Upper lobe of left lung (tissue), 6 donors: Measurements from ENCODE around the gene UPK1A. TPM values are rescaled to one million over a fixed set of nuclear protein-coding genes. Genes with fewer than 3 reads are reported as not detected.

ENCODE experiments used
- ATAC-seq, 2 donors: fragments of 200-7000 bp; cut with Tn5 transposase; one replicate each; pipeline ENCODE4 v1.9.1; 2022; ENCODE audit warnings: mild to moderate bottlenecking in 2 of 2, moderate library complexity in 2 of 2; ENCODE audit not compliant: low FRiP score in 2 of 2
- DNase-seq, 2 donors: peaks; one replicate each; pipeline ENCODE4 v3.0.0-alpha.2; 2019 to 2020
- H3K27ac ChIP-seq, 4 donors: fragments of 200-600 bp; sonication (generic); one replicate each; pipeline ENCODE4 v1.5.1; 2016 to 2019
- H3K27me3 ChIP-seq, 4 donors: fragments of 200-600 bp; sonication (generic); one replicate each; pipeline ENCODE4 v1.5.1; 2017 to 2019
- H3K36me3 ChIP-seq, 4 donors: fragments of 200-600 bp; sonication (generic); one replicate each; pipeline ENCODE4 v1.5.1; 2016 to 2019
- H3K4me1 ChIP-seq, 4 donors: fragments of 200-600 bp; sonication (generic); one replicate each; pipeline ENCODE4 v1.5.1; 2018 to 2019
- H3K4me3 ChIP-seq, 4 donors: fragments of 200-600 bp; sonication (generic); one replicate each; pipeline ENCODE4 v1.5.1; 2017 to 2019; ENCODE audit warnings: mild to moderate bottlenecking in 2 of 4, moderate library complexity in 1 of 4
- H3K9me3 ChIP-seq, 4 donors: fragments of 200-600 bp; sonication (generic); one replicate each; pipeline ENCODE4 v1.5.1; 2018 to 2019
- EP300 ChIP-seq, 4 donors: sonication (generic); formaldehyde crosslinking; IDR thresholded peaks; one replicate each; pipeline ENCODE4 v1.5.1; 2017; ENCODE audit warnings: antibody characterized with exemption in 4 of 4, control low read depth in 2 of 4
- POLR2A ChIP-seq, 4 donors: fragments of 450-650 bp; IDR thresholded peaks; one replicate each; pipeline ENCODE4 v1.5.1; 2016 to 2017; ENCODE audit warnings: antibody characterized with exemption in 4 of 4, mild to moderate bottlenecking in 2 of 4
- POLR2AphosphoS5 ChIP-seq, 2 donors: sonication (generic); formaldehyde crosslinking; IDR thresholded peaks; one replicate each; pipeline ENCODE4 v1.5.1; 2017; ENCODE audit warnings: antibody characterized with exemption in 2 of 2
- WGBS, 2 donors: methylation state at CpG; one replicate each; pipeline ENCODE4 v1.1.5; 2017 to 2018; 5-methylcytosine and 5-hydroxymethylcytosine counted together
- total RNA-seq, 6 donors: library from RNA; depleted of rRNA in 4 of 6; stranded (reverse); fragments of >200 nt in 4 of 6; gene quantifications; one replicate each; pipeline versions ENCODE4 v1.1.0 to v1.2.1, GENCODE V29; 2016 to 2021
- TF ChIP-seq, protein P1 (sequence below), 6 experiments: fragments of 450-650 bp in 4 of 6; fragments of 200-600 bp in 2 of 6; sonication (generic) in 2 of 6; IDR thresholded peaks; one replicate each; pipeline ENCODE4 v1.5.1; 2016 to 2019; ENCODE audit warnings: antibody characterized with exemption in 6 of 6
- donor health status: DM: no; HTN: no; CAD: no; lungs with moderate emphysema.
- donor health status: DM: no; HTN: yes; CAD: no; lungs with severe emphysema.

Gene UPK1A
- total RNA-seq, 6 donors from 2014 or later = not detected

DNA sequence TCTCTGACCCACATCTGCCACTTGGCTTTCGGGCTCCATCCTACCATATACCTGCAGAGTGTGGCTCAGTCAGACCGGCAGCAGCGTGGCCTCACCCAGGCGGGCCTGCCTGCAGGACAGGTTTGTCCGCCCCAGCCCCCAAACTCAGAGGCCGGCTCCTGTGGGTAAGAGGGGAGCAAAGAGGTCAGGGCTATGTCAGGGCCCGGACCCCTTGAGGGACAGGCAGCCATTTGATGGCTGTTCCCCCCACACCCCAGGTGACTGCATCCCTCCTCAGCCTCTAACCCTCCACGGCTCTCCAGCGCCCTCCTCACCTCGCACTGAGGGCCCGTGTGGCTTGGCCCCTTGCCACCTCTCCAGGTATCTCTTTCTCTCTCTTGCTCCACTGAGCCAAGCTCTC is 25.7 kb downstream of the UPK1A start:
- Histone ChIP-seq H3K4me1 (no peaks in the 10 kb centered on the region), H3K4me3 (no peak overlapping the region), H3K27me3 (no peaks in the 10 kb centered on the region), H3K36me3 (no peaks in the 10 kb centered on the region), H3K9me3 (no peaks in the 10 kb centered on the region), H3K27ac (no peak overlapping the region)
- WGBS, 2 donors = 66 to 73% methylated on average over 9 to 11 of the region's 11 CpGs
- ATAC-seq (no peak), DNase-seq (peak in 1 of 2 donors; percentile 59)
- TF ChIP-seq EP300 (IDR thresholded peaks at IDR 0.05) (no peak), POLR2A (IDR thresholded peaks at IDR 0.05) (no peak), POLR2AphosphoS5 (IDR thresholded peaks at IDR 0.05) (no peak)
- TF ChIP-seq, protein P1, sequence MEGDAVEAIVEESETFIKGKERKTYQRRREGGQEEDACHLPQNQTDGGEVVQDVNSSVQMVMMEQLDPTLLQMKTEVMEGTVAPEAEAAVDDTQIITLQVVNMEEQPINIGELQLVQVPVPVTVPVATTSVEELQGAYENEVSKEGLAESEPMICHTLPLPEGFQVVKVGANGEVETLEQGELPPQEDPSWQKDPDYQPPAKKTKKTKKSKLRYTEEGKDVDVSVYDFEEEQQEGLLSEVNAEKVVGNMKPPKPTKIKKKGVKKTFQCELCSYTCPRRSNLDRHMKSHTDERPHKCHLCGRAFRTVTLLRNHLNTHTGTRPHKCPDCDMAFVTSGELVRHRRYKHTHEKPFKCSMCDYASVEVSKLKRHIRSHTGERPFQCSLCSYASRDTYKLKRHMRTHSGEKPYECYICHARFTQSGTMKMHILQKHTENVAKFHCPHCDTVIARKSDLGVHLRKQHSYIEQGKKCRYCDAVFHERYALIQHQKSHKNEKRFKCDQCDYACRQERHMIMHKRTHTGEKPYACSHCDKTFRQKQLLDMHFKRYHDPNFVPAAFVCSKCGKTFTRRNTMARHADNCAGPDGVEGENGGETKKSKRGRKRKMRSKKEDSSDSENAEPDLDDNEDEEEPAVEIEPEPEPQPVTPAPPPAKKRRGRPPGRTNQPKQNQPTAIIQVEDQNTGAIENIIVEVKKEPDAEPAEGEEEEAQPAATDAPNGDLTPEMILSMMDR (IDR thresholded peaks at IDR 0.05) = no peak

DNA sequence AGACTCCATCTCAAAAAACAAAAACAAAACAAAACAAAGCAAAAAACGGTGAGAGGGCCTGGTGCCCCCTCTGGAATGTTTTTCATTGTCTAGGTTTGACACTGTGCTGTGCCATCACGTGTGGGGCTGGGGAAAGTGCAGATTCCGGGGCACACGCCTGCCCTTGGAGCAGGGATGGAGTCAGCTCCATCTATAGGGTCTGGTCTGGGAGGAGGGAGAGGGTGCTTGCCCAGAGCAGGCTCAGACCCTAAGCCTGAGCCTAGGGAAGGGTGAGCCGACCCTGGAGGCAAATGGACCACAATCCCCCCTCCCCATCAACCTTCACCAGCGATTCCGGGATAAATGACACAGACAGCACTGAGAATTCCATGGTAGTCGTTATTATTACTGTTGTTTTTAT is 27.1 kb downstream of the UPK1A start:
- TF ChIP-seq POLR2AphosphoS5 (IDR thresholded peaks at IDR 0.05) = no peak
- no peak for TF ChIP-seq POLR2A (IDR thresholded peaks at IDR 0.05)
- TF ChIP-seq, protein P1 (IDR thresholded peaks at IDR 0.05) = no peak
- no peak for TF ChIP-seq EP300 (IDR thresholded peaks at IDR 0.05)

DNA sequence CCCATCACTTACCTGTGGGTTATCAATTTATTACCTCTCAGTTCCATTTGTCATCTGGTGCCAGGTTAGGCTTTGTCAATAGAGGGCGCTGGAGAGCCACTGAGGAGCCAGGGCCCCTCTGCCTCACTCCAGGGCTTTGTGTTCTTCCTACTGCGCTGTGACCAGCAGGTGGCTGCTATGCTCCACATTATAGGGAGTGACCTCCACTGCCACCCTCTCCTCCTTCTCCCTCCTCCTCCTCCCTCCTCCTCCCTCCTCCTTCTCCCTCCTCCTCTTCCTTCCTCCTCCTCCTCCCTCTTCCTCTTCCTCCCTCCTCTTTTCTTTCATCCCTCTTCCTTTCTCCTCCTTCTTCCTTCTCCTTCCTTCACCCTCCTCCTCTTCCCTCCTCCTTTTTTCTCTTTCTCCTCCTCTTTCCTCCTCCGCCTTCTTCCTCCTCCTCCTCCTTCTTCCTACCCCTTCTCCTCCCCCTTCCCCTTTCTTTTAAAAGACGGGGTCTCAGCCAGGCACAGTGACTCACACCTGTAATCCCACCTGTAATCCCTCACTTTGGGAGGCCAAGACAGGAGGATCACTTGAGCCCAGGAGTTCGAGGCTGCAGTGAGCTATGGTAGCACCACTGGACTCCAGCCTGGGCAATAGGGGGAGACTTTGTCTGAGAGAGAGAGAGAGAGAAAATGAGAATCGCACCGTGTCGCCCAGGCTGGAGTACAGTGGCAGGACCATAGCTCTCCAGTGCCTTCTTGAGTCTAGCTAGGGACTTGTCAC is 27.7 kb downstream of the UPK1A start:
- no peaks in the 10 kb centered on the region for H3K36me3 ChIP-seq
- peak; percentile 99 for ATAC-seq
- WGBS, 2 donors = 27 to 28% methylated on average over 8 of the region's 8 CpGs
- peak in 1 of 2 donors; percentile 90 for DNase-seq
- no peaks in the 10 kb centered on the region for H3K9me3 ChIP-seq
- H3K27me3 ChIP-seq = no peaks in the 10 kb centered on the region
- H3K4me1 ChIP-seq = no peaks in the 10 kb centered on the region
- no peak overlapping the region for H3K4me3 ChIP-seq
- no peak for TF ChIP-seq POLR2AphosphoS5 (IDR thresholded peaks at IDR 0.05)
- no peak for TF ChIP-seq EP300 (IDR thresholded peaks at IDR 0.05)
- TF ChIP-seq POLR2A (IDR thresholded peaks at IDR 0.05) = no peak
- TF ChIP-seq, protein P1 (IDR thresholded peaks at IDR 0.05) = peak; percentile 91 to 98 (median 96)
- H3K27ac ChIP-seq = no peak overlapping the region

More for the DNA sequence above, 27.1 kb downstream of the UPK1A start:
- no peaks in the 10 kb centered on the region for H3K27me3 ChIP-seq
- H3K4me1 ChIP-seq = no peaks in the 10 kb centered on the region
- WGBS, 2 donors = 8 to 19% methylated on average over 7 to 8 of the region's 8 CpGs
- H3K4me3 ChIP-seq = no peak overlapping the region
- no peak for DNase-seq
- H3K9me3 ChIP-seq = no peaks in the 10 kb centered on the region
- peak in 1 of 2 donors; percentile 16 for ATAC-seq
- no peaks in the 10 kb centered on the region for H3K36me3 ChIP-seq
- H3K27ac ChIP-seq = no peak overlapping the region

DNA sequence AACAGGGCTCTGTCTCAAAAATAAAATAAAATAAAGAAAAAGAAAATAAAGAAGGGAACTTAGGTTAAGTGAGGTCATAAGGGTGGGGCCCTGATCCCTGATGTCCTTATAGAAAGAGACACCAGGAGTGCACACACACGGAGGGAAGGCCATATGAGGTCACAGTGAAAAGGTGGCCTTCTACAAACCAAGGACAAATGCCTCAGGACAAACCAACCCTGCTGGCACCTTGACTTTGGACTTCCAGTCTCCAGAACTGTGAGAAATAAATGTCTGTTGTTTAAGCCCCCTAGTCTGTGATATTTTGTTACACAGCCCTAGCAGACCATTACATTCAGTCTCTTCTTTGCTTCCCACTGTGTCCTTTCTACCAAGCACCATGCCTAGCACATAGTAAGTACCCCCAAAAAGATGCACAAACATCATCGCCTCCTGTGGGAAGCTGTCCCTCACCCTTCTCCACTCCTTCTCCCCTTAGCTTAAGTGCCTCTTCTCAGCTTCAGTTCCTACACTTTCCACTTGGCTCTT is 29.6 kb downstream of the UPK1A start:
- Histone ChIP-seq H3K9me3 (no peaks in the 10 kb centered on the region), H3K27ac (no peak overlapping the region), H3K4me3 (no peak overlapping the region), H3K4me1 (no peaks in the 10 kb centered on the region), H3K36me3 (no peaks in the 10 kb centered on the region), H3K27me3 (no peaks in the 10 kb centered on the region)
- DNase-seq = no peak
- no peak for ATAC-seq
- WGBS, 2 donors = 70 to 79% methylated on average over 2 of the region's 2 CpGs
- TF ChIP-seq POLR2AphosphoS5 (IDR thresholded peaks at IDR 0.05) (no peak), EP300 (IDR thresholded peaks at IDR 0.05) (no peak), POLR2A (IDR thresholded peaks at IDR 0.05) (no peak)
- TF ChIP-seq, protein P1 (IDR thresholded peaks at IDR 0.05) = no peak
